ENCODE measurements around the gene C1orf226. TPM values are rescaled to one million over a fixed set of nuclear protein-coding genes. Genes with fewer than 3 reads are reported as not detected.

Gene C1orf226
- total RNA-seq, 4 donors from 2014 or later = 2.5 to 10.2 (median 3.7) TPM

DNA sequence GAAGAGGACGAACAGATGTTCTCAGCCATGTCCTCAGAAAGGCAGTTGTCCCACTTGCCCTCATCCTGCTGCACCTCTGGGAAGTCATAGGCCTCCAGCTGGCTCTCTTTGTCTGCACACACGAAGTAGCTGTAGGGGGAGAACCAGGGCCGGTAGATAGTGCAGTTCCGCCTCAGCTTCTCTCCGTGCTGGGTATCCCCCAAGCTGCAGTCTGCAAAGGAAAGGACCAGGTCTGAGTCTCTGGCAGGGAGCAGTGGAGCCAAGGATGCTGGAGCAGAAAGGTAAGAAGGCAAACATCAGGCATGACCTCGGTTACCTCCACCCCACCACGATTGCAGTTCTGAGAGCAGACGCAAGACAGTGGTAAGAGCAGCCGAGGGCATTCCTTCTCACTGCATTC lies 7.1 kb upstream of the C1orf226 start:
- TF ChIP-seq, protein P1, sequence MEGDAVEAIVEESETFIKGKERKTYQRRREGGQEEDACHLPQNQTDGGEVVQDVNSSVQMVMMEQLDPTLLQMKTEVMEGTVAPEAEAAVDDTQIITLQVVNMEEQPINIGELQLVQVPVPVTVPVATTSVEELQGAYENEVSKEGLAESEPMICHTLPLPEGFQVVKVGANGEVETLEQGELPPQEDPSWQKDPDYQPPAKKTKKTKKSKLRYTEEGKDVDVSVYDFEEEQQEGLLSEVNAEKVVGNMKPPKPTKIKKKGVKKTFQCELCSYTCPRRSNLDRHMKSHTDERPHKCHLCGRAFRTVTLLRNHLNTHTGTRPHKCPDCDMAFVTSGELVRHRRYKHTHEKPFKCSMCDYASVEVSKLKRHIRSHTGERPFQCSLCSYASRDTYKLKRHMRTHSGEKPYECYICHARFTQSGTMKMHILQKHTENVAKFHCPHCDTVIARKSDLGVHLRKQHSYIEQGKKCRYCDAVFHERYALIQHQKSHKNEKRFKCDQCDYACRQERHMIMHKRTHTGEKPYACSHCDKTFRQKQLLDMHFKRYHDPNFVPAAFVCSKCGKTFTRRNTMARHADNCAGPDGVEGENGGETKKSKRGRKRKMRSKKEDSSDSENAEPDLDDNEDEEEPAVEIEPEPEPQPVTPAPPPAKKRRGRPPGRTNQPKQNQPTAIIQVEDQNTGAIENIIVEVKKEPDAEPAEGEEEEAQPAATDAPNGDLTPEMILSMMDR (IDR thresholded peaks at IDR 0.05) = no peak
- DNase-seq (ENCODE audit: low spot score) (peak; percentile 4), ATAC-seq (ENCODE audit: low FRiP score) (no peak)

DNA sequence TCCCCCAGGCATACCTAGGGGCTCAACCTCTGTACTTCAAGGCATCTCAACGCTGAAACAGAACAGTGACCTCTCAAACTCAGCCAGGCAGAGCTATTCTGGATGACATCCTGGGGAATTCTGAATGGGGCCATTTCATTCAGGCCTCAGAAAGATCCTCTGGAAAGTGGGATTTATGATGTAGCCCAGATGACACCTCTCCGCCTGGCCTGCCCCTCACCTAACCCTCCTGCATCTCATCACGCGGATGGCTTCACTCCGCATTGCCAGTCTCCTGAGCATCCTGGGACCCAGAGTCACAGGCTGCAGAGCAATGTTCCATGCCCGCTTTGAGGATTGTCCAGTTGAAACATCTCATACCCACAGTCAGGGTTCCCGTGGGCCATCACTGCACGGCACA lies 6.1 kb upstream of the C1orf226 start:
- DNase-seq (ENCODE audit: low spot score) (no peak), ATAC-seq (ENCODE audit: low FRiP score) (no peak)
- TF ChIP-seq, protein P1 (IDR thresholded peaks at IDR 0.05) = no peak

DNA sequence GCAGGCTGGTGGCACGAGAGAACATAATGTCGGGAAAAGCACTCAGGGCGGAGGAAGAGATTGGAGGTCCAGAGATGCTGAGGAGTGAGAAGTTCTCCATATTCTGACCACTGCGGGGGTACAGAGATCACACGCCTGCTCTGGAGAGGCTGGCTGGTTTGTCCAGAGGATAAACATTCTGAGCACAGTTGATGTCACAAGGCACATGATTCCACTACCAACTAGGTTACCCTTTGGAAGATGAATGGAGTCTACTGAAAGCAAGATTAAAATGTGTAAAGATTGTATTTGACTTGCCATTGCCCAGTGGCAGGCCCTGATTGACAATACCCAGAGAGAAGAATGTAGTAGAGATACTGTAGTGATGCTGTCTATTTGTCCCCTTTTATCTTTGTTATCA lies 4.8 kb upstream of the C1orf226 start, which contains the start of gene SPATA46:
TSS of gene SPATA46 (minus strand) at position 164 of the 400 bp plus-strand sequence. CDS start at position 100, 64 bp downstream.
- ATAC-seq (ENCODE audit: low FRiP score) (no peak), DNase-seq (ENCODE audit: low spot score) (no peak)
- TF ChIP-seq, protein P1 (IDR thresholded peaks at IDR 0.05) = no peak

DNA sequence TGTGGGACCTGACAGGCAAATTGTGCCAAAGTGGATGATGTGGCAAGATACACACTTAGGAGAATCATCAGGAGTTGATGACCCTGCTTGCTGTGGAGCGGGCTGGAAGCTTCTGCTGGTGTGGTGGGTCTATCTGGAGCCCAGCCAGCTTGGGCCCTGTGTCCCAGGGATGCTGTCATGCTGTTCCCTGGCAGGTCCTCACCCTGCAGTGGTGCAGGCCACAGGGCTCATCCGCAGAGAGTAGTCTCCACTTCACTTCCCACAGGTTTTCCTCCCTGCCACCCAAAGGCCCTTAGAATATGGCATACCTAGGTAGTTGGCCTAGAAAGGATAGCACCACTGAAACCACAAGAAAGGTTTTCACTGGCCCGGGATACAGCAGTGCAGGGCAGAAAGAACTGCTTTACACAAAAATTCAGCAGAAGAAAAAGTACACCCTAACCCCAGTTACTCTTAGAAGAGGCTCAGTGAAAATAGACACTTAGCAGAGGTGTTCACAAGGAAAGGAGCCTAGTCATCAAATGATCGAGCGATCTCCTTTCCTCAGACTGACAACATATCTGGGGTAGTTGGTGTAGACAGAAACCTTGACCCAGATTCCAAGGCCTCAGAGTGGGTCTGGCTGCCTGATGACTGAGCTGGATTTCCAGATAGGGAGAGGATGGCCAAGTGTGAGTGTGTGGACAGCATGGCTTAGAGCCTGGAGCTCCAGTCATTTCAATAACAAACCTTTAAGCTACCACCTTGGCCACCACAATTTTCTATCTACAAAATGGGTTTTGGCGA lies 1.3 kb upstream of the C1orf226 start:
- DNase-seq (ENCODE audit: low spot score) = no peak
- no peak for ATAC-seq (ENCODE audit: low FRiP score)
- TF ChIP-seq, protein P1 (IDR thresholded peaks at IDR 0.05) = no peak

- DNase-seq (ENCODE audit: low spot score) (no peak), ATAC-seq (ENCODE audit: low FRiP score) (no peak)
- TF ChIP-seq, protein P1 (IDR thresholded peaks at IDR 0.05) = no peak
These were observed 618 bp downstream of the C1orf226 start for GRCh38 chr1:162381941-162382750.

- DNase-seq (ENCODE audit: low spot score) (no peak), ATAC-seq (ENCODE audit: low FRiP score) (no peak)
- TF ChIP-seq, protein P1 (IDR thresholded peaks at IDR 0.05) = no peak
These were observed 1.6 kb downstream of the C1orf226 start for GRCh38 chr1:162383091-162383490.
